ENCODE data around the gene PTGDR.

The PTGDR gene

DNA sequence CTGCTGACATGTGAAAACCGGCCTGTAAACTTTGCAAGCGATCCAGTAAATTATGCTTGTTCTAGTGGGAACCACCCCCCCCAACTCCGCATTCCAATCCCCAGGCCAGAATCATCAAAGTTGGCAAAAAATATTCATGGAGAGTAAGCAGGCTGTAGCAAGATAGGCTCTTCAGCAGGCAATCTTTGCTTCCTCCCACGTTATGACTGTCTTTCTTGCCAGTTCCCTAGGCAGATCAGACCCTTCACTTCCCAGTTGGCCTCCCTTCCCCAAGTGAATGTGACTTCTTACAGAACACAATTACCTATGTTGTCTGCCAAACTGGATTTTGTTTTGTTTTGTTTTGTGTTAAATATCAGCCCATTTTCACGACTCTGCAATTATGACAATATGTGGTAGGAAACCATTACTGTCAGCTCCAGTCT is 45.4 kb downstream of the PTGDR start:
- DNase-seq (ENCODE audit: low spot score), result no peak

DNA sequence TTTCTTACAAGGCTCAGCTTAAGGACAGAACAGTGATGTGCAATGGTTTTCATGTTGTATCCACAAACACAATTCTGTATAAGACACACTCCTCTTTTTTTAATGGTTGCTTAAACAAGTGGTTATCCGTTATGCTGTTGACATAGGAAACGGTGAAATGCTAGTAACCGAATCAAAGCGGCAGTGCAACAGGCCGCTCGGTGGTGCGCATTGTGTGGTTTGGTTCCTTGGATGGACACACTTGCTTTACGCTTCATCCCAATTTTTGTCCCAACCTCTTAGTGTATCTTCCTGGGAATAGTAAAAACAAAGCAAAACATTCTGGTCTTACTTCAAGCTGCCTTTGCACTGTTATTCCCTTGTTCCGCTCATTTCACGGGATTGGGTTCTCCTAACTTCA is 46.0 kb downstream of the PTGDR start:
- DNase-seq (ENCODE audit: low spot score), result no peak

DNA sequence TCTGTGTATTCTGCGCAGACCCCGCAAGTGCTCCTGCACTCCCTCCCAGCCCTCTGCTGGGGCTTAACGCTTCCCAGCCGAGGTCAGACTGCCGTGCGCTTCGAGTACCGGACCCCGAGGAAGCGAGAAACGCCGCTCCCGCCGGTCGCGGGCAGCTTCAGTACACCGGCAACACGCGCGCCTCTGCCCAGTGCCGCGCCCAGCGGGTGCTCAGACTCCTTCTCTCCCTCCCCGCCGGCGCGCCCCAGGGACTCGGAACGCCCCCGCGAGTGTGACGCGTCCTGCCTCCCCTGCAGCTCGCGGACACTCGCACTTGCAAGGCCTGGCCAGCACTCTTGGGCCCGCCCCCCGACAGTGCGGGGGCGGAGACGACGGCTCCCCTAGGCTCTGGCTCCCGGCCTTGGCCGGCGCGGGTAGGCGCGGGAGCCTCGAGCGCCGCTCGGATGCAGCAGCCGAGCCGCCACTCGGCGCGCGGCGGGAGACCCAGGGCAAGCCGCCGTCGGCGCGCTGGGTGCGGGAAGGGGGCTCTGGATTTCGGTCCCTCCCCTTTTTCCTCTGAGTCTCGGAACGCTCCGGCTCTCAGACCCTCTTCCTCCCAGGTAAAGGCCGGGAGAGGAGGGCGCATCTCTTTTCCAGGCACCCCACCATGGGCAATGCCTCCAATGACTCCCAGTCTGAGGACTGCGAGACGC is 46.6 kb downstream of the PTGDR start, which contains the start of gene PTGER2:
Gene PTGER2 (plus strand): TSS at position 410 of the 692 bp plus-strand sequence. CDS start 237 bp downstream, at position 647.
- peak; percentile 28 for DNase-seq (ENCODE audit: low spot score)

DNA sequence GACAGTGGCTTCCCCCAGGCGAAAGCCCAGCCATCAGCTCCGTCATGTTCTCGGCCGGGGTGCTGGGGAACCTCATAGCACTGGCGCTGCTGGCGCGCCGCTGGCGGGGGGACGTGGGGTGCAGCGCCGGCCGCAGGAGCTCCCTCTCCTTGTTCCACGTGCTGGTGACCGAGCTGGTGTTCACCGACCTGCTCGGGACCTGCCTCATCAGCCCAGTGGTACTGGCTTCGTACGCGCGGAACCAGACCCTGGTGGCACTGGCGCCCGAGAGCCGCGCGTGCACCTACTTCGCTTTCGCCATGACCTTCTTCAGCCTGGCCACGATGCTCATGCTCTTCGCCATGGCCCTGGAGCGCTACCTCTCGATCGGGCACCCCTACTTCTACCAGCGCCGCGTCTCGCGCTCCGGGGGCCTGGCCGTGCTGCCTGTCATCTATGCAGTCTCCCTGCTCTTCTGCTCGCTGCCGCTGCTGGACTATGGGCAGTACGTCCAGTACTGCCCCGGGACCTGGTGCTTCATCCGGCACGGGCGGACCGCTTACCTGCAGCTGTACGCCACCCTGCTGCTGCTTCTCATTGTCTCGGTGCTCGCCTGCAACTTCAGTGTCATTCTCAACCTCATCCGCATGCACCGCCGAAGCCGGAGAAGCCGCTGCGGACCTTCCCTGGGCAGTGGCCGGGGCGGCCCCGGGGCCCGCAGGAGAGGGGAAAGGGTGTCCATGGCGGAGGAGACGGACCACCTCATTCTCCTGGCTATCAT is 47.3 kb downstream of the PTGDR start:
- peak; percentile 17 for DNase-seq (ENCODE audit: low spot score)

DNA sequence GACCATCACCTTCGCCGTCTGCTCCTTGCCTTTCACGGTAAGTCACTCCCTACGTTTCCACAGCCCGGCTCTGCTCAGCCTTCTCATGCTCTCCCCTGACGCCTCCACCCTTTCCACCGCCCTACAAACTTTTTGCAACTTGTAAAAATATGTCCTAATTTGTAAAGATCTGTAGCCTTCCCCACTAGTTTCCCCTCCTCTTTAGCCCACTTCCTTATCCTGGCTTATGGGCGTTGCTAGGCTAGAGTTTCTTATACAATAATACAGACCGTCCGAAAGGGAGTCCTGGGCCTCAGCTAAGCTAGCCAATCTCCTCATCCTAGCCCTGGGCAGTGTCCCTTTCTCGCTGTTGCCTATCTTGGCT is 47.8 kb downstream of the PTGDR start:
- no peak for DNase-seq (ENCODE audit: low spot score)

DNA sequence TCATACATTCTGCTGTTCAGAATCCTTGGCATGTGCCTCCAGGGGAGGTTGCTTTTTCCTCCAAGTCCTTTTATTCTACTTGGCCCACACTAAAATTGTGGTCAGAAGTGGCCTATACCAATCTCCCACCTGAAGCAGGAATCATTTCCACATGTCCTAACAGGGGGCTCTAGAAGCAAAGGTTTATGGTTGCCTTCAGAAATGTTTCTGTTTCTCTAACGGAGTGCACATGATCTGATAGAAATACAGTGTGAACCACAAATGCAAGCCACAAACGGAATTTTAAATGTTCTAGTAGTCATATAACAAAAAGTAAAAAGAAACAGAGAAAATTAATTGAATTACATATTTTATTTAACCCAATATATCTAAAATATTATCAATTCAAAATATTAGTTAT is 50.6 kb downstream of the PTGDR start:
- no peak for DNase-seq (ENCODE audit: low spot score)

DNA sequence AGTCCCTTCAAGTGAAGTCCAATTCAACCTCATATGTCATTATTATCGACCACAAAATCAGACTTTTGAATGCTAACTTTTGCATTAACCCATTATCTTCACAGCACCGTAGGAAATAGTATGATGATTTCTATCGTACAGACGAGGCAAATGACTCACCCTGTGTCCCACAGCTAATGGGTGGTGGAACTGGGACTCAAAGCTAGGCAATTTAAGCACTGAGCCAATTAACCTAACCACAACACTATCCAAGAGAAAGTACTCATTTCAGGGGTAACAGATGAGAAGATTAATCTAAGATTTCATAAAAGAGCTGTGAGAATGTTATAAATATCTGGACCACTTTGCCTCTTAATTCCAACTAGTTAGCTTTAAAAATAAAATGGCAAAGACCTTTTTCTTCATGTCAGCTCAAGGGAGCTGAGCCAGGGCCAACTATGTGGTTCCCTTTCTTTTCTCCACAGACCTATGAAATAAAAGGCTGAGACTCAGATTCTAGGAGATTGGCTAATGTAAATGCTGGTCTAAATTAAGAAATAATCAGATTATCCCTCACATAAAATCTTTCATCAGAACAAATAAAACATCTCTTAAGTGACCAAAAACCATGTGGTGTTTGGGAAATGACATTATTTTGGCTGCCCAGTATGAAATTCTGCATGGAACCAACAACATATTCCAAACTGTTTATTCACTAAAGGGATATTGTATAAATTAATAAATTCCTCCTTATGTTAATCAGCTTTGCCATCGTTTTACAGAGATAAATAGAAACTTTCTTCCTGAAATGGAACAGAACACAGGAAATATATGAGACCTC is 51.5 kb downstream of the PTGDR start:
- no peak for DNase-seq (ENCODE audit: low spot score)

DNA sequence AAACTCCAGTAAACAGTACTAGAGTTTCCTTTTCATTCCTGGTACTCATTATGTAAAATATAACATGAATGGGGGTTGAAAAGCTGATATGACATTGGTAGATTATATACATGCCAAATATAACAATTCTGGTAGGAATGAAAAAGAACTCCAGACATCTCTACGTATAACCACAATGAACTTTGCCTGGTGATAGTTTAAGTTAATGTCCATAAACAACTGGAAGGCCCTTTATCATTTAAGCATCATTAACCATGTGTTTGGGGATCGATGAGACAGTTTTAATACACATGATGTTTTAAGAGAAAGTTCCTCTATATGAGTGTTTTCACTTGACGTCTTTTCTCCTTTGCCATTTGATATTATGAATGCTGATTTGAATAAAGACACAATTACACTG is 52.4 kb downstream of the PTGDR start:
- no peak for DNase-seq (ENCODE audit: low spot score)

DNA sequence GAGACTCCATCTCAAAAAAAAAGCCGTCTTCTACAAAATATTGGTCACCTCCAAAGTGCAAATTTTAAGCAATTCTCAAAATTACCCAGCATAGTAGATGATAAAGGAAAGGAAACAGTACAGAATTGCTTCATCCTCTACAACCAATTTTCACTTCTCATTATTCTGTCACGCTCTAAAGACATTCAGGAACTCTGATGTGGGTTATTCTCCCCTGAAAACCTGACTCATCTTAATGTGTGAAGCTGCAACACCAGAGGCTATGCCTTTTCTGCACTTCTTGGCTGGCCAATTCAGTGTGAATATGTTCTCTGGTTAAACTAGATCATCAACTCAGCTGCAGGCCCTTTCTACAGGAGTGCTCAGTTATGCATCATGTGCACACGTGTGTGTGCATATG is 57.6 kb downstream of the PTGDR start:
- DNase-seq (ENCODE audit: low spot score), result peak; percentile 59

DNA sequence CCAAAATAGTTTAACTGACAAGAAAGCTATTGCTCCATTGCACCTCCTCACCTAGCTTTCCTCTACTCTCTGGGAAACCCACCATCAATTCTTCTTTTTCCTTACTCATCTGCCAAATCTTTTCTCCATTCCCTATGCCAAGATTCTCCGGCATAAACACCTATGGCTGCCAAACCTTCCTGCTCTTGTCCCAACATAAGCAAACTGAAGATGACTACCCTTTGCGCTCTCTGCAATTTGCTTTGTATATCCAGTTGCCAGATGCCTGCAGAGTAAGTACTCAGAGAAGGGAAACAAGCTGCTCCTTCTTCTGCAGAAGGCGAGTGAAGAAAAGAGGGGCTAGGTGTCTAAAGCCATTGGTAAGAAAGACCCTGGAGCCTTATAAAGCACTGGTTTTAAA is 58.1 kb downstream of the PTGDR start:
- no peak for DNase-seq (ENCODE audit: low spot score)
